ENCODE data around the gene KIF24.
"Not testable (repeated sequence)": the region's sequence is repeated elsewhere in the genome, so short reads cannot be mapped to it uniquely, and the experiment has no call there.

Gene KIF24

DNA sequence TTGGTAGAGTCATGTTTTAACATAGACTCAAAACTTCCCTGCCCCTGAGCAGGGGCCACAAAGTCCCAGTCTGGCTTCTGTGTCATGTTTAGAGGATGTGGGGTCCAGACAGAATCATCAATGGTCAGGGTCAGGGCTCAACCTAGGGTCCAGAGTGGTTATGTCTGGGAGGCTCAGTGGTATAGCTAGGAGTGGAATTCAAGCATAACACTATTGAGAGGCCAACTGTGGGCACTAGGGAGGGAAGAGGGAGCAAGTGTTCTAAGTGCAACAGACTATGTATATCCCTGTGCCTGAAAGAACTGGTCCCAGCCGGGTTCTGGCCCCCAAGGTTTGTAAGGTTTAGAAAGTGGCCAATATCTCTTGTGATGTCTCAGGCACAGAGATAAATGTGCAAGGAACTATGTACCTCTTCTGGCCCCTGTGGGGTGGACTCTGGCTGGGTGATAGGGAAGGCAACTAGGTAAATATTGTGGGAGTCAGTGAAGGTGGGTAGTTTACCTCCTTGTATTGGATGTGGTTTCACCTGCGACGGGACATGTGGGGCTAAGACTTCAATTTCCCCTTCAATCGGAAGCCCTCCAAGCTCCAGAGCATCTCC is 33.6 kb upstream of the KIF24 start:
- DNase-seq, result no peak

DNA sequence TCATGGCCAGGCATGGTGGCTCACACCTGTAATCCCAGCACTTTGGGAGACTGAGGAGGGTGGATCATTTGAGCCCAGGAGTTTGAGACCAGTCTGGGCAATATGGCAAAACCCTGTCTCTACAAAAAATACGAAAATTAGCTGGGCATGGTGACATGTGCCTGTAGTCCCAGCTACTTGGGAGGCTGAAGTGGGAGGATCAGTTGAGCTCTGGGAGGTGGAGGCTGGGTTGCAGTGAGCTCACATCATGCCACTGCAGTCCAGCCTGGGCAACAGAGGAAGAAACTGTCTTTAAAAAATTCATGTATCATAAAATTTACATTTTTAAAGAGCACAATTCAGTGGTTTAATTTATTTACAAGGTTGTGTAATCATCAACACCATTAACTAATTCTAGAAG is 23.9 kb upstream of the KIF24 start:
- DNase-seq, result not testable (repeated sequence)

DNA sequence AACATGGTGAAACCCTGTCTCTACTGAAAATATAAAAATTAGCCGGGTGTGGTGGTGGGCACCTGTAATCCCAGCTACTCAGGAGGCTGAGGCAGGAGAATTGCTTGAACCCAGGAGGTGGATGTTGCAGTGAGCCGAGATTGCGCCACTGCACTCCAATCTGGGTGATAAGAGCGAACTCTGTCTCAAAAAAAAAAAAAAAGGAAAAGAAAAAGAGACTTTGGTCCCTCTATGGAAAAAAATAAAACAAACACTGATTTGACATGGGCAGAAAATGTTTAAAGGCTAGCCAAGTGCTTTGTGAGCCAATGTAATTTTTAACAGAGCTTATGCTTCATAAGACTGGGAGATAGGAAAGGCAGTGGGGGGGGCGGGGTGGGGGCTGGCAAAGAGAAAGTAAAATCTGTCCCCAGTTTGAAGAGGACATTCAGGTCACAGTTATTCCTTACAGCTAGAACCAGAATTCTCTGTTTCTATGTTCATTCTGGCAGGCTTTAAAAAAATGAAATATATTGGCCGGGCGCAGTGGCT is 23.1 kb upstream of the KIF24 start:
- not testable (repeated sequence) for DNase-seq

DNA sequence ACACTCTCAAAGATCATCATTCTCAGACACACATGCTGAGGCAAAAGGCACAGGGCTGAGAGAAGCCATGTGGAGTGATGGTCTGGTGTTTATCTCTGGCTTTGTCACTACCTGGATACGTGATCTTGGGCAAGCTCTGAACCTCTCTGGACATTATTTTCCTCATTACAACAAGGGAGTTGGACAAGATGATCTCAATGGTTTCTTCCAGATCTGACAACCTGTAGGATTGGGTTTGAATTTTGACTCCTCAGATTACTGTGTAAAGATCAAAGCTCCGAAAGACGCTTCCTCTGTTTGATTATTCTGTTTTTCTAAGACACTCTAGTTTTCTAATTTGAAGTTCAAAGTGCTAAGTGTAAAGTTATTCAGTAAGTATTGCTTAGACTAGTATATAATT is 20.3 kb upstream of the KIF24 start:
- no peak for DNase-seq

DNA sequence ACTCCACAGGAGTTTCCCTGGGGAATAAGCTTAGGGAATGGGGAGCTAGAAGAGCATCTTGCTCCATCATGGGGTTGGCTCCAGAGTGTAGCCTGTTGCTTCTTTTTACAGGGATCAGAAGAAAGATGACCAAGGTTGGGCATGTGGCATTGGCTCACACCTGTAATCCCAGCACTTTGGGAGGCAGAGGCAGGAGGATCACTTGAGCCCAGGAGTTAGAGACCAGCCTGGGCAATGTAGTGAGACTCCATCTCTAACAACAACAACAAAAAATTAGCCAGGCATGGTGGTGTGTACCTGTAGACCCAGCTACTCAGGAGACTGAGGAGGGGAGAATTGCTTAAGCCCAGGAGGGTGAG is 18.7 kb upstream of the KIF24 start:
- no peak for DNase-seq

DNA sequence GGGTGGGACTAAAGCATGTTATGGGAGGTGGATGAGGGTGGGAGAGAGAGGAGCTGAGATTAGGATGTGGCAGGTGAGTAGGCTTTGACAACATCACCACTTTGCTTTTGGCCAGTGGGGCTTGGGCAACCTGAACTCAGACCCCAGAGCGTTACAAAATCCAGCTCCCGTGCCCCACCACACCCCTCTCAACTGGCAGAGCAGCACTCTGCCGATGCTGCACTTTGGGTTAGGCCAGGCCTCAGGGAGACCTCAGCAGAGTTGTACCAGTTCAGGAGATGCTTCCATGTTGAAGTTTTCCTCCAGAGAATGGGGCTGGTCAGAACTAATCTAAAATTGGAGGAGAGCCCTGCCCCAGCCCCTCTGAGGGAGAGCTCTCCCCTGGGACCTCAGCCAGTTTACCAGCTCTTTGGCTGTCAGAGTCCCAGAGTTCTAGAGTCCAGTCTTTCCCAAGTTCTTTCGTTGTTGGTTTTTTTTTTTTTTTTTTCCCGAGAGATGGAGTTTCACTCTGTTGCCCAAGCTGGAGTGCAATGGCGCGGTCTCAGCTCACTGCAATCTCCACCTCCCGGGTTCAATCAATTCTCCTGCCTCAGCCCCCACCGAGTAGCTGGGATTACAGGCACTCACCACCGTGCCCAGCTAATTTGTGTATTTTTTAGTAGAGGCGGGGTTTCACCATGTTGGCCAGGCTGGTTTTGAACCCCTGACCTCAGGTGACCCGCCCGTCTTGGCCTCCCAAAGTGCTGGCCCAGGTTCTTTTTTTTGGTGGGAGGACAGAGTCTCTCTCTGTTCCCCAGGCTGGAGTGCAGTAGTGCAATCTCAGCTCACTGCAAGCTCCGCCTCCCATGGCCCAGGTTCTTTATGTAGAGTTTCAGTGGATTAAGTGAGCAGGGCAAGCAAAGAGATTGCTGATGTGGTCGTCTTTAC is 18.1 kb upstream of the KIF24 start:
- DNase-seq, result no peak

DNA sequence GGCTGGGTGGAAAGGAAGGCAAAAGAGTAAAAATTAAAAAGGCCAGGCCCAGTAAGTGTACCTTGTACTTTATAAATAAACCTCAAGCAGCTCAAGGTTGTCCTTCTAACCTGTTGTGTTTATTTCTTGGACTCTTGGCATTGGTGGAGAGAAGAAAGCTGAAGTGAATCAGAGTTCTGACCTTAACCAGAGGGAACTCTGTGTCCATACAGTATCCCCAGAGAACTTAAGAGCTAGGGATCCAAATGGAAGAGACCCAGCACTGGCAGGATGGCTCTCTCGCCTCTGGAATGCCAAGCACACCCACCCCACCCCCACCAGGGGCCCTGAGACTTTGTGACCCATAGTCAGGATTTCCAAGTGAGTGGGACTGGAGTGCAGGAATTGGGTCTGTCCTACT is 14.5 kb upstream of the KIF24 start:
- no peak for DNase-seq

DNA sequence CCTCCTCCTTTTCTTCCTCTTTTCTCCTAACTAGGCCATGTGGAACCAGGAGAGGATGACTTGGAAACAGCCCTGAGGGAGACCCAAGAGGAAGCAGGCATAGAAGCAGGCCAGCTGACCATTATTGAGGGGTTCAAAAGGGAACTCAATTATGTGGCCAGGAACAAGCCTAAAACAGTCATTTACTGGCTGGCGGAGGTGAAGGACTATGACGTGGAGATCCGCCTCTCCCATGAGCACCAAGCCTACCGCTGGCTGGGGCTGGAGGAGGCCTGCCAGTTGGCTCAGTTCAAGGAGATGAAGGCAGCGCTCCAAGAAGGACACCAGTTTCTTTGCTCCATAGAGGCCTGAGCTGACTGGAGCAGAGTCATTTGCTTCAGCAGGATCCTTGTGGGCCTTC is 14.0 kb upstream of the KIF24 start:
- DNase-seq, result no peak

DNA sequence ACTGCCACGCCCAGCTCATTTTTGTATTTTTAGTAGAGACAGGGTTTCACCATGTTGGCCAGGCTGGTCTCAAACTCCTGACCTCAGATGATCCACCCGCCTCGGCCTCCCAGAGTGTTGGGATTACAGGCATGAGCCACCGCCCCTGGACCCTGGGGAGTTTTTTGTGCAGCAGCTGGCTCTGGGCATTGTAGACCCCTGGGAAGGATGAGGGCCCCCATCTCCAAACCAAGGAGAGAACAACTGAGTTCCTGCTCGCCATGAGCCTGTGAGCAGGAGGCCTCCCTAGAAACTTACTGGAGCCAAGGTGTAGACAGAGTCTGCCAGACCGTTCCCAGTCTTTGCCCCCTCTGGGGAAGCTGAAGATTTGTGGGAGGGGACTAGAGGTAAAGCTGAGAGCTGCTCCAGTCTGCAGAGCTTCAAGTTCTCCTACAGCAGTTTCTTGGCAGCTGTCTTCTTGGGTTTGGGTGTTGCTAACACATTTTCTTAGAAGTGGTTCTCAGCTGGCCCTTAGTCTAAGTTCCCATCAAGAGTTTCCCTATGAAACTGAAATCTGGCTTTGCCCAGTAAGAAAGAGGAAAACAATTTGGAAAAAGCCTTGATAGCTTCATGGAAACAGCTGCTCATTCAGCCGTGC is 12.7 kb upstream of the KIF24 start:
- DNase-seq, result no peak

DNA sequence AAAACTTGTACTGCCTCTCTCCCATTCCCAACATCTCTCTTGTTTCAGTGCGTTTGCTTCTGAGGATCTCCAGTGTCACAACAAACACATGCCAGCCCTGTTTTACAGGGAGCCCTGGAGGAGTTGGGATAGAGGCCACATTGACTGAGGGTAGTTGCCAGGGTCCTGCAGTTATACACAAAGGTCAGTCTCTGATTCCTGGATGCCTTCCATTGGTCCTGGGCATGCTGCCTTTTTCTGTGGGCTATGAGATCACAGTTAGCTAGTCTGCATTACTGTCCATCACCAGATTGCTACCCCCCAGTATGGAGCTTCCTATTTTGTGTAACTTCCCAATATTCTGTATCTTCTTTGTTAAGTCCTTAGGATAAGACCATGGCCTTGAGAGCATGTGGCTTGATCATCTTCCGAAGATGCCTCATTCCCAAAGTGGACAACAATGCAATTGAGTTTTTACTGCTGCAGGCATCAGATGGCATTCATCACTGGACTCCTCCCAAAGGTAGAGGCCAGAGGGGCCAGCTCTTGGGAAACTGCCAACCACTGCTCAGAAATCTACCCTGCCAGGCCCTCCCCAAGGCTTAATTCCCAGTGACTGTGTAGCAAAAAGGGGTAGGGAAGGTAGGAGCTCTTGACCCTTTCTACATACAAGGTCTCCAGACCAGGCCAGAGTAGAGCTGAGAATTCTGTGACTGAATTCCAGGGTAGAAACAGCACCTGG is 9.8 kb upstream of the KIF24 start:
- no peak for DNase-seq

DNA sequence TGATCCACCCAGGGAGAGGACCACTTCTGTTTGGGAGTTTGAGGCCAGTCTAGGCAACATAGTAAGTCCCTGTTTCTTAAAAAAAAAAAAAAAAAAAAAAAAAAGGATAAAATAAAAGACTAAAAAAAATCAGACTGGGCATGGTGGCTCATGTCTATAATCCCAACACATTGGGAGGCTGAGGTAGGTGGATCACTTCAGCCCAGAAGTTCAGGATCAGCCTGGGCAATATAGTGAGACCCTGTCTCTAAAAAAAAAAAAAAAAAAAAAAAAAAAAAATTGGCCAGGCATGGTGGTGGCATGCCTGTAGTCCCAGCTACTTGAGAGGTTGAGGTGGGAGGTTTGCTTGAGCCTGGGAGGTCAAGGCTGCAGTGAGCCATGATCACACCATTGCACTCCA is 9.0 kb upstream of the KIF24 start:
- DNase-seq, result not testable (repeated sequence)

DNA sequence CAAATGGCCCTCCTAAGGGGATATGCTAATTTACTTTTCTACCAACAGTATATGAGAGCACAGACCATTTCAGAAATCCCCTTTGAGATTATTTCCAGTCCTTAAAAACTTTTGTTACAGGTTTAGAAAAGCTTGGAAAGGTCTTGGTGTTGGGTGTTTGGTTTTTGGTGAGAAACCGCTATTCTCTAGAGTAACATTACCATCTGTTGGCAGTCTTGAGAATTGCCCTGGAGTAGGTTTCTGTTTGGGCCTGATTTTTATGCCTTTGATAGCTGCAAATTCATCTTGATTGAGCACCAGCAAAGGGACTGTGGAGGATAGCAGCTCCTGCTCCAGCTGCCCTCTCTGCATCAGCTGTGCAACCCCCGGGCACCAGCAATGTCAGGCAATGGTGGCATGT is 8.3 kb upstream of the KIF24 start:
- no peak for DNase-seq

DNA sequence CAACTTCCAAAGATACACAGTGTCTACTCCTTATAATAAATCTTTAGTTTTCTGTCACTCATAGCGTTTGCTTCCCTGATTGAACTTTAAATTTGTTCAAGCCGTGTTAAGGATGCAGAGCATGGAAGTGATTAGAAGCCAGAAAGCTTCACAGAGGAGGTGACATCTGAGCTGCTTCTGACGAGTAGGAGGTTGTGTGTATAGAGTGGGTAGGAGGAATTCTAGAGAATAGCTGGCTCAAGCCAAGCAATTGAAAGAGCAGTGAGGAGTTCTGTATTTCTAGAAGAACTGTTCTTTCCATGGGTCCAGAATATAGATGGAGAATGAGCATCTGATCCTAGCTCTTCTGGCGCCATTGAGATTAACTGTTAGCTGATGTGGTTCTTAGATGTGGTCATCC is 6.3 kb upstream of the KIF24 start:
- DNase-seq, result no peak

DNA sequence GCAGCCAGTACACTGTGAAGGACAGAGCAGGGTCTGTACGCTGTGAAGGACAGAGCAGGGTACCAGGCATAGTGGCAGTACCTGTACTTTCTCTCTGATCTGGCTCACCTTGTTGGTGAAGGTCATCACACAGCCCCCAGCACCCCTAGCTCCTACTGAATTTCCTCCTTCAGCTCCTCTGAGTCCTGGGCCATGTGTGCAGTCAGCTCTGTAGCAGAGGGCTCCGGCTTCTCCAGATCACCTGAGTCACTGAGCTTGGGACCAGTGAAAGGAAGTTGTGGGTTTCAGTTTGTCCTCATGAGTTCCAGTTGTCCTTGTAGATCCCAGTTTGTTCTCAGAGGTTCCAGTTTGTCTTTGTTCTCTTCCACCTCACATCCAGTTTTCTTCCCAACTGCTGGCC is 5.8 kb upstream of the KIF24 start:
- DNase-seq, result no peak

DNA sequence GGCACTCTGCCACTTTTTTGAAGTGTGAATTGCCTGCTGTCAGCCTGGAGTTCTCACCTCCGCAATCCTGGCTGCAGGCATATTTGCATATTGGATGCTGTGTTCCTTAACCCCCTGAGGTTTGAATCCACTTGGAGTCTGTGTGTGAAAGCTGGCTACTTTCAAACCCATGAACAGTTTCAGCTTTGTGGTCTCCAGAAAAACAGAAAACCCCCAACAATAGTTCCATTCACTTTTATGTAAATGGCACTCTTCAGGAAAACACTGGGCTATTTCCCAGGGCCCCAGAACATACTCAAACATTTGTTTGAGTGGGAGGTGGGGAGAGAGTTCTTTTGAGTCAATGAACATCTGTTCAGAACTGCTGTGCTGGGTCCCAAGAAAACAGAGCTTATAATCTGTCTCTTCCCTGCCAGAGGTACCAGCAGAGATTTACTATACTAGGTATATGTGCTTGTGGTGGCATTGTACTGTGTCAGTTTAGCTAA is 5.3 kb upstream of the KIF24 start:
- no peak for DNase-seq

DNA sequence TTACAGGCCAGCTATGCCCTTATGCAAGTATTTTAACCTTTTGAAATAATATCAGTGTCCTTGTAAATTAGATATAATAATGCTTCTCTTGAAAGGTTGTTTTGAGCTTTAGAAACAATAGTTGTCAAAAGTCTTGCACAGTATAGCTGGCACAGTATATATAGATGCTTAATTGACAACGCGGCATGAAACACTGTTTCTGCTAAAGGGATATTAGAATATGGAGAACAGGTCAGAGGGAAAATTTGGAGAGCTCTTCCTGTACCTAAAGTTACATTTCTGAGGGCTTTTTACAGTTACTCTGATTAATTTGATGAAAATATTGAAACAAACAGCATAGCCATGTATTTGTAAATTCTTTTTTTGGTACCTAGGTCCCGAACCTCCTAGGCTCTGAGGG is 4.8 kb upstream of the KIF24 start:
- DNase-seq, result no peak

DNA sequence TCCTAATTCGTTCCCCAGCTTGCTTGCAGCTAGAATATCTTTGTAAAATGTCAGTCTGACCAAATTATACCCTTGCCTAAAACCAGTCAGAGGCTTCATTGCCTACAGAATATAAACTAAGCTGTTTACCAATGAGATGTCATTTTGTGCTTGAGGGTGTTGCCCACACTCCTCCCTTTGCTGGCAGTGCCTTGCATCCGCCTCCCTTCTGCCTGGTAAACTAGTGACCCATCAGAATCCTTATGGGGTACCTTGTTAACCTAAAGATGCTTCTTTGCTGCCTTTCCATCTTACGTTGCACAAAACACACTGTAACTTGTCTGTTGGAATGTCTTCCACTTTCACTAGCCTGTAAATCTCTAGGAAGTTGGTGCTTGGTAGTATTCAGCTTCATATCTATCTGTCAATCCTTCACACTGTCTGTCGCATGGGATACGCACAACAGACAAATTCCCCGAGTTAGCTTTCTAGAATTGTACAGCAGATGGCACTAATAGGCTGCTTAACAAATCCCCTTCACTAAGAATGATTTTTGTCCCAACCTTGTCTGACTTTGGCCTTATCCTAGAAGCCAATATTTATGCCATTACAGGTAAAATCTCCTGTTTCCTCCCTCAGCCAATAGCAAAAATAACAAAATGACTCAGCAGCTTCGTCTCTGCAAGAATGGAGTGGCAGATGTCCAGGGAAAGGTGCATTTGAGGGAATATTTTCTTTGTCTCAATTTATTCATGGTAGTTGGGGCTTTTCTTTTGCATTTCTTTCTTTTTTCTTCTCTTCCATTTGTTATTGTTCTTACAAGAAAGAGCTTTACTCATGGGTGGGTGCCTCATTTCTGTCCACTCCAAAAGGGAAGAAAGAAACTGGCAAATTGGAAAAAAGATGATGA is 3.3 kb upstream of the KIF24 start:
- DNase-seq, result no peak

DNA sequence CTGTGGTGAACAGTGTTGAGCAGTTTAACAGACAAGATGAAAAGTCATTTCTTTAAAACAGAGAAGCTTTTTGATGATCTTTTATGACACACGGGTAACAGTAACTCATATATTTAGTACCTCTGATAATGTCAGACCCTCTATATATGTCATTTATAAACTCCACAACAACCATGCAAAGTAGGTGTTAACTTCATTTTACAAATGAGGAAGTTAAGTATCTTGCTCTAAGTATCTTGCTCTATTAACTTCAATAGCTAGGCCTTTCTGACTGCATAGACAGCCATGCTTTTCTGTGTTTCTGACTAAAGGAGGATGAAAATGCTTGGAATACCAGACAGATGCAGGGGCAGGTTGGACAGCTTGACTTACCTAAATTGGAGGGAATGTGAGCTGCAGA is 2.1 kb upstream of the KIF24 start:
- DNase-seq, result no peak

DNA sequence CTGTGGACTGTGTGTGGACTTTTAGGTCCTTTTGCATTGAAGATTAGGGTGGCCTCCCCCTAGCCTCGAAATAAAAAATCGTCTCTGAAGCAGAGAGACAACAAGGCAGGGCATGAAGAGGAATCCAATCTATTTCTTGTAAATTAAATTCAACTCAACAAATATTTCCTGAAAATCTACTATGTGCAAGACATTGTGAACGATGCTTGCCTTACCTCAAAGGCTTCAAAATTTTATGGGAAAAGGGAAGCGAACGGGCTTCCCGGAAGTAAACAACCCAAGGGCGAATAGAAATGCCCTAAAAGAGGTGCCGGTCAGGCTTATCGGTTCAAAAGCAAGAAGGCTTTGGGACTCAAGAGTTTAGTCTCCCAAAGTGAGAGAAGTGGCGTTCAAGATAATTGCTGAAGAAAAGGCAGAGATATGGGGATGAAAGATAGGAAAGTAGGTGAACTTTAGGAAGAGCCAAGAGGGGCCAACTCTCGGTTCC is 525 bp downstream of the KIF24 start:
- no peak for DNase-seq

DNA sequence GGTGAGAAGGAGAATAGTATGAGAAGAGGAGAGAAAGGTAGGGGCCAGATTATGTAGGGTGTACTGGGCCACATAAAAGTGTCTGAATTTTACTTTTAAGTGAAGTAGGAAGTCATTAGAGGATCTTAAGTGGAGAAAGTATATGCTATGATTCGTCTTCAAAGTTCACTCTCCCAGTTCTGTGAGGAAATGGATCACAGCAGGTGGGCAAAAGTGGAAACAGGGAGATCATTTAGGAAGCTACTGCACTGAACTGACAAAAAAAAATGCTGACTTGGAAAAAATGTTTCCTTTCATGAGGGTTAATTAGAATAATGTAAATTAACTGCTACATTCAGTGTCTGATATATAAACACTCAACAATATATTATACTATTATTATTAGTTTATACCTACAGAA is 2.4 kb downstream of the KIF24 start:
- no peak for DNase-seq

DNA sequence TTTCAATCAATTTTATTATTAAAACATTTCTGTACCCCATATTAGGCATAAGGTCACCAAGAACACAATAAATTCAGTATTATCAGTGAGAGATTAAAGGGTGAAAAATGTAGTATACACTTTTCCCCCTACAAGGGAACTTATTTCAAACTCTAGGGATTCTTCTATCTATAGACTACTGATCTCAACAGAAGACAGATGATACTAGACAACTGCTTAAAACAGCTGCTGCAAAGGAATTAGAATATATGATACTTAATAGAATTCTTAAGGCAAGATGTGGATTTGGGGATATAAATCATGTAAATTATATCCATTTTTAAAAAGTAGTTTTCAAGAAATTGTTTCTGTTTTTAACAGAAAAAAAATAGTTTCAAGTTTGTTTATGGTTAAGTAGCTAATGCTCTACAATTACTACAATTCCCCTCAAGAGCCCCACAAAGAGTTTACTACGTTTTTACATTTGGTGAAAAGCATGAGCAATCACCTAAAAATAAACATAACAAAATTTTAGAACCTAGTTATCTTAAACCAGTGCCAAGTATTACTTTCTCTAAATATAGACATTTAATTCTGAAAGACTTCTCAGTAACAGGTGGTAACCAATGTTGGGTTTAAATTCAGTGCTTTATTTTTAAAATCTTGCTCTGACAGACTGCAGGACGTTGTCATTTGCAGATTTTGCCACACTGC is 6.0 kb downstream of the KIF24 start:
- DNase-seq, result no peak

Data from SIG-M5 (cell line).